Measurements from ENCODE around the gene SP4. TPM values are rescaled to one million over a fixed set of nuclear protein-coding genes. Genes with fewer than 3 reads are reported as not detected.
A peak's percentile ranks its signal among the peaks of the same experiment; 100 is the strongest.

SP4 gene
- total and polyA plus RNA-seq, 2 experiments from 2014 or later: 11.9 to 41.6 TPM

DNA sequence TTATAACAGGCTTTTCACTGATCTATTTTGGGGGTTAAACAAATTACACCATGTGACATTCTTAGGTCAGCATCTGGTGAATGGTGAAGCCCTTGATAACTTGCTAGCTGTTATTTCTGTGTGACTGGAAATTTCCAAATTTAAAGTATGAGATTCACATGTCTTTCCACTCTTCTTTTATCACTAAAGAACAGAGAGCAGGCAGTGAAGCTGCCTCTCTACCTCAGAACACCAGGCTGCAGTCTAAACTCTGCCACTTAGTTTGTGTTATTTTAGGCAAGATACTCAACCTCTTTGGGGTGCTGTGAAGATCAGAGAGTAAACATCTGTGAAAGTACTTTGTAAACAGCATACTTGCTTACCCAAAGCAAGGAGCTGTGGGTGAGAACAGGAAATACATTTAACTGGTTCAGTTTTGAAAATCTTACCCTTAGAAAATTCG is 15.5 kb upstream of the SP4 start:
- DNase-seq (ENCODE audit: low spot score) (no peak), ATAC-seq (no peak; the same call in 2 of the 3 replicates)
- Histone ChIP-seq H3K36me3 (ENCODE audit: insufficient read depth) (no peaks in the 10 kb centered on the region), H3K27ac (ENCODE audit: low read depth) (no peak overlapping the region), H3K79me2 (replicated peaks; ENCODE audit: insufficient read depth) (no peaks in the 10 kb centered on the region), H3K27me3 (ENCODE audit: insufficient read depth) (no peaks in the 10 kb centered on the region), H3F3A (replicated peaks; ENCODE audit: low read depth) (no peaks in the 10 kb centered on the region), H3K9me2 (ENCODE audit: insufficient read depth) (peaks cover 10% of the 10 kb centered on the region; the same call in 1 of the 2 replicates), H3K4me2 (no peak overlapping the region), H4K20me1 (replicated peaks; ENCODE audit: insufficient read depth) (no peaks in the 10 kb centered on the region), H2AFZ (peak overlapping the region; percentile 84; the same call in 1 of the 2 replicates), H3K4me1 (ENCODE audit: insufficient read depth) (peaks cover 13% of the 10 kb centered on the region), H3K4me3 (no peak overlapping the region)
- H3K27me3 Mint-ChIP-seq (ENCODE audit: insufficient read depth, low read depth, poor library complexity): peaks cover 9% of the 10 kb centered on the region
- H3K27ac Mint-ChIP-seq: peak overlapping the region; percentile 19; the same call in 1 of the 2 replicates
- H3K9me3 Mint-ChIP-seq: no peaks in the 10 kb centered on the region
- peaks cover 16% of the 10 kb centered on the region for H3K4me1 Mint-ChIP-seq
- TF ChIP-seq NANOG (IDR thresholded peaks at IDR 0.05; ENCODE audit: borderline replicate concordance): no peak
- TF ChIP-seq, protein P1, sequence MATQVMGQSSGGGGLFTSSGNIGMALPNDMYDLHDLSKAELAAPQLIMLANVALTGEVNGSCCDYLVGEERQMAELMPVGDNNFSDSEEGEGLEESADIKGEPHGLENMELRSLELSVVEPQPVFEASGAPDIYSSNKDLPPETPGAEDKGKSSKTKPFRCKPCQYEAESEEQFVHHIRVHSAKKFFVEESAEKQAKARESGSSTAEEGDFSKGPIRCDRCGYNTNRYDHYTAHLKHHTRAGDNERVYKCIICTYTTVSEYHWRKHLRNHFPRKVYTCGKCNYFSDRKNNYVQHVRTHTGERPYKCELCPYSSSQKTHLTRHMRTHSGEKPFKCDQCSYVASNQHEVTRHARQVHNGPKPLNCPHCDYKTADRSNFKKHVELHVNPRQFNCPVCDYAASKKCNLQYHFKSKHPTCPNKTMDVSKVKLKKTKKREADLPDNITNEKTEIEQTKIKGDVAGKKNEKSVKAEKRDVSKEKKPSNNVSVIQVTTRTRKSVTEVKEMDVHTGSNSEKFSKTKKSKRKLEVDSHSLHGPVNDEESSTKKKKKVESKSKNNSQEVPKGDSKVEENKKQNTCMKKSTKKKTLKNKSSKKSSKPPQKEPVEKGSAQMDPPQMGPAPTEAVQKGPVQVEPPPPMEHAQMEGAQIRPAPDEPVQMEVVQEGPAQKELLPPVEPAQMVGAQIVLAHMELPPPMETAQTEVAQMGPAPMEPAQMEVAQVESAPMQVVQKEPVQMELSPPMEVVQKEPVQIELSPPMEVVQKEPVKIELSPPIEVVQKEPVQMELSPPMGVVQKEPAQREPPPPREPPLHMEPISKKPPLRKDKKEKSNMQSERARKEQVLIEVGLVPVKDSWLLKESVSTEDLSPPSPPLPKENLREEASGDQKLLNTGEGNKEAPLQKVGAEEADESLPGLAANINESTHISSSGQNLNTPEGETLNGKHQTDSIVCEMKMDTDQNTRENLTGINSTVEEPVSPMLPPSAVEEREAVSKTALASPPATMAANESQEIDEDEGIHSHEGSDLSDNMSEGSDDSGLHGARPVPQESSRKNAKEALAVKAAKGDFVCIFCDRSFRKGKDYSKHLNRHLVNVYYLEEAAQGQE (IDR thresholded peaks at IDR 0.05; ENCODE audit: unreplicated experiment): no peak
- no peak overlapping the region for H3K4me3 Mint-ChIP-seq
- H3K36me3 Mint-ChIP-seq (ENCODE audit: low read depth): no peaks in the 10 kb centered on the region

DNA sequence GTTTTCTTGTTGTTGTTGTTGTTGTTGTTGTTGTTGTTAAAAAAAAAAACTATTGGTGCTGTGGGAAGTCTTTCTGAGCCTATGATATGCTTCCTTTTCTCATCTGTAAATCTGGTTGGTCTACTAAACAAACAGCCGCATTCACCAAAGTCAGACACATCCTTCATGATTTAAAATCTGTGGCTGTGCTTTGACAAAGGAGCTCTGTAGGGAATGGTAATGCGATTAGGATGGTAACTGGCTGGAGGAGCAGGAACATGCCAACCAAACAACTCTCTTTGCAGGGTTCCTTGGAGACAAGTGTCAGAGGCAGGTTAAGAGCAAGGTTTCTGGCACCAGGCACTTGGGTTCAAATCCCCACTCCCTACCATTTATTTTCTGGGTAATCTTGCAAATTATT is 14.9 kb upstream of the SP4 start:
- no peak for TF ChIP-seq NANOG (IDR thresholded peaks at IDR 0.05; ENCODE audit: borderline replicate concordance)
- TF ChIP-seq CREB1 (CRISPR knock-in tag; IDR thresholded peaks at IDR 0.05; ENCODE audit: low read depth): no peak
- Histone ChIP-seq H3K27me3 (ENCODE audit: insufficient read depth) (no peaks in the 10 kb centered on the region), H3K36me3 (ENCODE audit: insufficient read depth) (no peaks in the 10 kb centered on the region), H3K4me2 (no peak overlapping the region; the same call in 1 of the 2 replicates), H3K79me2 (replicated peaks; ENCODE audit: insufficient read depth) (no peaks in the 10 kb centered on the region), H2AFZ (peak overlapping the region; percentile 74; the same call in 1 of the 2 replicates), H3K27ac (ENCODE audit: low read depth) (no peak overlapping the region), H3F3A (replicated peaks; ENCODE audit: low read depth) (no peaks in the 10 kb centered on the region), H3K9me2 (ENCODE audit: insufficient read depth) (peaks cover 9% of the 10 kb centered on the region; the same call in 1 of the 2 replicates), H3K4me3 (no peak overlapping the region), H3K4me1 (ENCODE audit: insufficient read depth) (peaks cover 13% of the 10 kb centered on the region), H4K20me1 (replicated peaks; ENCODE audit: insufficient read depth) (no peaks in the 10 kb centered on the region)
- peak; percentile 78 for ATAC-seq
- no peaks in the 10 kb centered on the region for H3K36me3 Mint-ChIP-seq (ENCODE audit: low read depth)
- DNase-seq (ENCODE audit: low spot score): no peak
- H3K4me1 Mint-ChIP-seq: peaks cover 16% of the 10 kb centered on the region
- peaks cover 10% of the 10 kb centered on the region for H3K27me3 Mint-ChIP-seq (ENCODE audit: insufficient read depth, low read depth, poor library complexity)
- no peaks in the 10 kb centered on the region for H3K9me3 Mint-ChIP-seq
- peak overlapping the region; percentile 19; the same call in 1 of the 2 replicates for H3K27ac Mint-ChIP-seq
- no peak overlapping the region for H3K4me3 Mint-ChIP-seq

DNA sequence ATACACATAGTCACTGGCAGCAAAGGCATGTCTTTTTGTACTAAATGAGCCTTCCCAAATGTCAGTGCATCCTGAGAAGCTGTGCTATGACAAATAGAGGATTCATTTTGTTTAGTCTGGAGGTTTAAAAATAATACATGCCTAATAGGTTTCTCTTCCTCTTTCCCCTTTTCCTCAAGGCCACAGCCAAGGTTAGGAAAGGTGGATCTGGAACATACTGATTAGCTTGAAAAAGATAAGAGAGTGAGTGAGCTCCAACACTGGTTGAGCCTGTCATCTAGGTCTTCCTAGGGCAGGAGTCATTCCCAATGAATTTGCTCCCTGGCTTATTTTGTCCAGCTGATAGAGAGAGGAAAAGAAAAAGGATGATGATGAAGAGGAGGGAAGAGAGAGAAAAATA is 14.4 kb upstream of the SP4 start:
- Mint-ChIP-seq H3K27me3 (ENCODE audit: insufficient read depth, low read depth, poor library complexity) (peaks cover 10% of the 10 kb centered on the region), H3K4me3 (no peak overlapping the region), H3K36me3 (ENCODE audit: low read depth) (no peaks in the 10 kb centered on the region), H3K9me3 (no peaks in the 10 kb centered on the region), H3K27ac (no peak overlapping the region), H3K4me1 (peaks cover 16% of the 10 kb centered on the region)
- Histone ChIP-seq H3K4me3 (no peak overlapping the region), H3F3A (replicated peaks; ENCODE audit: low read depth) (no peaks in the 10 kb centered on the region), H3K27ac (ENCODE audit: low read depth) (no peak overlapping the region), H3K27me3 (ENCODE audit: insufficient read depth) (no peaks in the 10 kb centered on the region), H3K36me3 (ENCODE audit: insufficient read depth) (no peaks in the 10 kb centered on the region), H3K4me2 (no peak overlapping the region; the same call in 1 of the 2 replicates), H3K79me2 (replicated peaks; ENCODE audit: insufficient read depth) (no peaks in the 10 kb centered on the region), H2AFZ (peak overlapping the region; percentile 74), H3K4me1 (ENCODE audit: insufficient read depth) (peaks cover 13% of the 10 kb centered on the region), H3K9me2 (ENCODE audit: insufficient read depth) (peaks cover 9% of the 10 kb centered on the region; the same call in 1 of the 2 replicates), H4K20me1 (replicated peaks; ENCODE audit: insufficient read depth) (no peaks in the 10 kb centered on the region)
- ATAC-seq (no peak), DNase-seq (ENCODE audit: low spot score) (no peak)
- TF ChIP-seq CREB1 (CRISPR knock-in tag; IDR thresholded peaks at IDR 0.05; ENCODE audit: low read depth) (no peak), NANOG (IDR thresholded peaks at IDR 0.05; ENCODE audit: borderline replicate concordance) (no peak), JUNB (IDR thresholded peaks at IDR 0.05; ENCODE audit: unreplicated experiment) (no peak), POLR2AphosphoS5 (IDR thresholded peaks at IDR 0.05; ENCODE audit: low read depth) (no peak), ZNF331 (CRISPR knock-in tag; IDR thresholded peaks at IDR 0.05; ENCODE audit: low read depth) (no peak), STAT1 (IDR thresholded peaks at IDR 0.05; ENCODE audit: unreplicated experiment) (no peak), EZH2phosphoT487 (IDR thresholded peaks at IDR 0.05; ENCODE audit: unreplicated experiment) (no peak), EZH2 (IDR thresholded peaks at IDR 0.05; ENCODE audit: low read depth, unreplicated experiment) (no peak)
- TF ChIP-seq, protein P1 (IDR thresholded peaks at IDR 0.05; ENCODE audit: unreplicated experiment): no peak
- TF ChIP-seq, protein P2, sequence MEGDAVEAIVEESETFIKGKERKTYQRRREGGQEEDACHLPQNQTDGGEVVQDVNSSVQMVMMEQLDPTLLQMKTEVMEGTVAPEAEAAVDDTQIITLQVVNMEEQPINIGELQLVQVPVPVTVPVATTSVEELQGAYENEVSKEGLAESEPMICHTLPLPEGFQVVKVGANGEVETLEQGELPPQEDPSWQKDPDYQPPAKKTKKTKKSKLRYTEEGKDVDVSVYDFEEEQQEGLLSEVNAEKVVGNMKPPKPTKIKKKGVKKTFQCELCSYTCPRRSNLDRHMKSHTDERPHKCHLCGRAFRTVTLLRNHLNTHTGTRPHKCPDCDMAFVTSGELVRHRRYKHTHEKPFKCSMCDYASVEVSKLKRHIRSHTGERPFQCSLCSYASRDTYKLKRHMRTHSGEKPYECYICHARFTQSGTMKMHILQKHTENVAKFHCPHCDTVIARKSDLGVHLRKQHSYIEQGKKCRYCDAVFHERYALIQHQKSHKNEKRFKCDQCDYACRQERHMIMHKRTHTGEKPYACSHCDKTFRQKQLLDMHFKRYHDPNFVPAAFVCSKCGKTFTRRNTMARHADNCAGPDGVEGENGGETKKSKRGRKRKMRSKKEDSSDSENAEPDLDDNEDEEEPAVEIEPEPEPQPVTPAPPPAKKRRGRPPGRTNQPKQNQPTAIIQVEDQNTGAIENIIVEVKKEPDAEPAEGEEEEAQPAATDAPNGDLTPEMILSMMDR (conservative IDR thresholded peaks at IDR 0.05; ENCODE audit: low read depth in 2 of 2): no peak
